ENCODE data around the gene NTN1.
"Not testable (repeated sequence)": the region's sequence is repeated elsewhere in the genome, so short reads cannot be mapped to it uniquely, and the experiment has no call there.

NTN1 gene

DNA sequence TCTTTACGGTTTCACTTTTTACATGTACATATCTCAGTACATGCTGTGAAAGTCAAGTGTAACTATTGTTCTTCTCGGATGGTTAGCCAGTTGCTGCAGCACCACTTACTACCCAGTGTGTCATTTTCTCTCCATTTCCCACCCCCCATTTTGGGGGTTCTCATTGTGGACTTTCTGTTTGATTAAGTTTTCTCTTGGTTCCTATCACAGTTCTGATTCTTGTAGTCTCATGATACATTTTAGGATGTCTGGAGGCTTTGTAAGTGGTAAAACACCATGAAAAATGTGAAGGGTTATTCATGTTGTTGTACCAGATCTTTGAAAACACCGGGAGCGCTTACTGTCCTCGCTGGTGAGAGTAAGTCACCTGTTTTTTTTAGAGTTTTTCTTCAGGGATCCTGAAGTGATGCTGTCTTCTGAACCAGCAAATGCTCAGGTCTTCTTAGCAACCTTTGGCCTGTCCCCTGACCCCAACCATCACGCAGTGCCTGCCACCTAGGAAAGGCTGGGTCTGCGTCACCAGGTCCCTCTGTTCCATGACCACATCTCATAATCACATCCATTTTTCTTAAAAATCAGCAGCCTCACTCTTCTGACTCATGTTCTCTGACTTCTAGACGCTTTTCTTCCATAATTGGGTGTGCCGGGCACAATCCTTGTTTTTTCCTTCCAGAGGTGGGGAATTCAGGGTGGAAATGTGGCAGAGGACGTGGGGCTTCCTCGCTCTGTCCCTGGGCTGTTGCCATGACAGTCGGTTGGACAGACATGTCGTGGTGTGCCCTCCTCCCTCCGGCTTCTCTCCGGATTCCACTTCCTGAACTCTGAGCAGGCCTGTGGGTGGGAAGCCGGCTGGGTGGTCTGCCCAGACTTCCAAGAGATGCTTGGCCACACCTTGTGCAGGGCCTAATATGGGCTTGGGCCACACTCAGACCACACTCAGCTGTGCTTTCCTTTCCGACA is 102.6 kb downstream of the NTN1 start:
- DNase-seq (ENCODE audit: low read depth), result no peak

DNA sequence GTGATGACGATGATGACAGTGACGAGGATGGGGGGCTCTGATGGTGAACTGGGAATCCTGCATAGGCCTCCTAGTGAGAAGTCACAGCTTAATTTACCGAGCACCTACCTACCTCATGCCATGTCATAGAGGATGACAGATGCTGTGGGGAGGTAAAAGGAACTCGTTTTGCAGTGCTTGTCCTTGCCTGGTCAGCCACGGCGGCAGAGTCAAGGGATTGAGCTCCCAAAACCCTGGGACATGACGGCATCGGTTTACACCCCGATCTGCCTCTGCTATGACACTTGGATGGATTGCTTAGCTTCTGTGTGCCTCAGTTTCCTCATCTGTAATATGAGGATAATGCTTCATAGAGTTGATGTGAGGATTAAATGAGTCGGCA is 103.2 kb downstream of the NTN1 start:
- no peak for DNase-seq (ENCODE audit: low read depth)

DNA sequence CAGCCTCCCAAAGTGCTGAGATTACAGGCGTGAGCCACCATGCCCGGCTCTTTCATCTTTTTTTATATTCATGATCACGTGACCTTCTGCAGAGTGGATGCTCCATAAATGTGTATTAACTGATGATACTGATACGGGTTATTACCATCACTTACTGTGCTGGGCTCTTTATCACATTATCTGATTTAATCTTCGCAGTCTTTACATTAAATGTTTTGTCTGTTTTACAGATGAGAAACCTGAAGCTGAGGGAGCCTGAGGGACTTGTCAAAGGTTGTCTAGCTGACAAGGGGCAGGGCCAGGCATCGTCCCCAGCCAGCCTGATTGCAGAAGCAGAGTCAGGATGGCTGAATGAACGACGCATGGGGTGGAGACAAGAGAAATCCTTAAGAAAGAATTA is 104.4 kb downstream of the NTN1 start:
- DNase-seq (ENCODE audit: low read depth), result no peak

DNA sequence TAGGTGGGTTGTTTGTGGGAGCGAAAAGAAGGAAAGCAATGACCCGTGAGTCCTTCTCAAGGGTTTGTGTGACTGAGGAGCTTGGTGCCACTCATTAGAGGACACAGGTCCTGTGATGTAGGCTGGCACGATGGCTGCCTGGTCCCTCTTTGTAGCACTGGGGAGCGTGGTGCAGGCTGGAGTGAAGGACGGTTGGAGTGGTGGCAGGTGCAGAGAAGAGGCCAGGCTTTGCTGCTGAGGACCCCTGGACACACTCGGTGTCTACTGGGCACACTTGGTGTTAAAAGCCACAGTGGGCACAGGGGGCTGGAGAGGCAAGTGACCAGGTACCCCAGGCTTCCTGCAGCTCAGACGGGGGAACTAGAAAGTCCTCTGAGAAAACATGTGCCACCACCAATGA is 106.0 kb downstream of the NTN1 start:
- no peak for DNase-seq (ENCODE audit: low read depth)

DNA sequence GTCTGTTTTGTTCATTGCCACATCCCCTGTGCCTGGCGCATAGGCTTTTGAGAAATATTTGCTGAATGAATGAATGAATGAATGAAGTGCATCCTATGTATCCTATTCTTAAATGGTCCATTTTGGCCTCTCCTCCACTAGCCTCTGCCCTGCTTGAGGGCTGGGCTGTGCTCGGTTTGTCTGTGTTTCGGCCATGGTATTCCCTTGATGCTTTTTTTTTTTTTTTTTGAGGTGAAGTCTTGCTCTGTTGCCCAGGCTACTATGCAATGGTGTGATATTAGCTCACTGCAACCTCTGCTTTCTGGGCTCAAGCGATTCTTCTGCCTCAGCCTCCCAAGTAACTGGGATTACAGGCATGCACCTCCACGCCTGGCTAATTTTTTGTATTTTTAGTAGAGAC is 110.1 kb downstream of the NTN1 start:
- no peak for DNase-seq (ENCODE audit: low read depth)

DNA sequence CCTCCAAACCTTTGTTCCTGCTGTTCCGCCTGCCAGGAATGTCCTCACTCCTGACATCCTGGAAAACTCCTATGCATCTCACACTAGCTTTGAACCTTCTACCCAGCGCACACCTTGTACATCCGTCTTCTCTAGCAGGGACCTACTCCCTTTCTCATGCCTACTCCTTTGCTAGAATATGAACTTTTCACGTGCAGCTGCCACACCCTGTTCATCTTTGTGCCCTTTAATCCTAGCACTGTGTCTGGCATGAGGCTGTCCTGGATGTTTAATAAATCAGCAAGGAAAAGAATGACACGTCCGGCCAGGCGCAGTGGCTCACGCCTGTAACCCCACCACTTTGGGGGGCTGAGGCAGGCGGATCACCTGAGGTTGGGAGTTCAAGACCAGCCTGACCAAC is 111.0 kb downstream of the NTN1 start:
- no peak for DNase-seq (ENCODE audit: low read depth)

DNA sequence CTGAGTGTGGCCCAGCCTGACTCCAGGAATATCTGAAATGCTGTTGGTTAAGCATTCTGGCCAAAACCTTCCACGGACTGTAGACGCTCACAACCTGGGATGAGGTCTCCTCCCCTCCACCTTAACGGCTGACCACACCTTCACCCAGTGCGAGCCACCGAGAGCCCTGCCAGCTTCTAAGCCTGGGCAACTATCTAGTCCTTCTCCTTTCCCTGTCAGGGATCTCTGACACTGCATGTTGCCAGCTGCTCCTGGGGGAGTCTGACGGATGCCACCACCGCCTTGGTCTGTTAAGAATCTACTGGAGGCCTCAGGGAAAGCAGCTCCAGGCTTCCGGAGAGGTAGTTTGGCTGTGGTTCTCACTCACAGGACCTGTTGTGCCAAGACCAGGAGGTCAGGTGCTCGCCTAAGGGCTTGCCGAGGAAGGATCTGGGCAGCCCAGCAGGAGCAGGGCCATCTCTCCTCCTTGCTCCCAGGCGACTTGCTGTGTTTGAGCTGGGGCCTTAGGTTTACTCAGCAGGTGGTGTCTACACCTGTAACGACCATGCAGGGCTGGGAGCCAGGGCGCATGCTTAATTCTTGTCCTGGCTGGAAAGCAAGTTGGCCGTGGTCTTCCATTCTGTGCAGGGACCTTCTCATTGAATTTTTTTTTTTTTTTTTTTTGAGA is 111.8 kb downstream of the NTN1 start:
- DNase-seq (ENCODE audit: low read depth), result no peak

DNA sequence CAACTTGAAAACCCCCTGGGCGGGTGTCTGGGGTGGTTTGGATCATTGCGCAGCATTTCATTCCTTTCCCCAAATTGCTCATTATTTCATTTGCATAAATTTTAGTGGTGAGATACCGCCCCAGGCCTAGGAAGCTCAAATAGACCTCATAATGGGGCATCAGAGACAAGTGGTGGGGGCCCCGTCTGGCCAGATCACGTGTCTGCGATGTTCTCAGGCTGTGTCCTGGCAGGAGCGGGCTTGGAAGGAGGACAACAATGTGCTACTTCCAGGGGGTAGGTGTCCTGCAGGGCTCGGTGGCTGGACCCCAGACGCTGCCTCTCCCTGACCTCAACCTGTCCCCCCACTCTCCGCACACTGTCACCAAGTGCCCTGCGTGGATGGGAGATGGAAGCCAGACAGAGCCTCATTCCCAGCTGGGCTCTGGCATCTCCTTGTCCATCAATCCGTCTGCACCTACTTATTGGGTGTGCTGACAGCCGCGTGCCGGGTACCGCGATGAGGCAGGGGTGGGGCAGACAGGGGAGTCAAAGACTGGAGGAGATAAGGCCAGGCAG is 116.9 kb downstream of the NTN1 start:
- no peak for DNase-seq (ENCODE audit: low read depth)

DNA sequence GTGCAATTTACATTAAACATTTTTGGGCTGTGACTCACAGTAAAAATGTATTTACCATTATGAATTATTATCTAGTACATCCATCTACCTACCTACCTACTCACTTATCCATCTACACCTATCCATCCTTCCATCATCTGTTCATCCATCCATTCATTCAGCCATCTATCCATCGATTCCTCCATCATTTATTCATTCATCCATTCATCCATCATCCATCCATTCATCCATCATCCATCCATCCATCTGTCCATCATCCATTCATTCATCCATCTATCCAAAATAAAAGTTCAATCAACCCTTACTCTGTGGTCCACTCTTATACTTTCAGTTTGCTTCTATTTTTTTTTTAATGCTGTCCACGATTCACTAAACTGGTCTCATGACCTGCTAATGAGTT is 118.4 kb downstream of the NTN1 start:
- DNase-seq (ENCODE audit: low read depth), result no peak

DNA sequence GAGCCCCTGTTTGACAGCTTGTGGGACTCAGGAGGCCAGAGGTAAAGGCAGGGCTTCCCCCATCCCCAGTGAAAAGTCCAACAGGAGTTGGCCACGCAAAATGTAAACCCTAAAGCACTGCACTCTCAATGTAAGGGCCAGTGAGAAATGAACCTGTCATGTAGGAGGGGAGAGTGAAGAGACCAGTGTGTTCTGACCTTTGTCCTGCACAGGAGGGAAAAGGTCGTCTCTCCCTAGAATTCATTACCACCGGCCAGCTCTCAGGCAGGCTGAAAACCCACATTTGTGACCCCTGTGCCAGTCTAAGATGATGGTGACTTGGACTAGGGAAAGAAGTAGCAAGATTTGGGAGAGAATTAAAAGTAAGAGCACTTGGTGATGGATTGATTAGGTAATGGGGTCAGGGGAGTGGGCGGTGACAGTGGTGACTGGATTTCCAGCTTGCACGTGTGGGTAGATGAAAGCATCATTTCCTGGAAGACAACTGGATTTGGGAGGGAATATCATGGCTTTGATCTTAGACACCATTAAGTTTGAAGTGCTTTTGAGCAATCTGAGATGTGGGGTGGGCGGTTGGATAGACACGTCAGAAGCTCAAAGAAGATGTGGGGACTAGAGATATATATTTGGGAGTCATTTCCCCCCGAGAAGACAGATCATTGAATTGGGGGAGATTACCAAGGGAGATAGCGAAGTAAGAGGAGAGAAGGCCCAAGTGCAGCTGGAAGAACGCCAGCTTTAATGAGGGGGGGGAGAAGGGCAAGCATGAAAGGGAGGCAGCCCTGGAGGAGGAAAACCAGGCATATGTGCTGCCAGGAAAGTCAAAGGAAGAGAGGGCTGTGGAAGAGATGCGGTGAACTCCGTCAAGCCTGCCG is 119.5 kb downstream of the NTN1 start:
- DNase-seq (ENCODE audit: low read depth), result no peak

DNA sequence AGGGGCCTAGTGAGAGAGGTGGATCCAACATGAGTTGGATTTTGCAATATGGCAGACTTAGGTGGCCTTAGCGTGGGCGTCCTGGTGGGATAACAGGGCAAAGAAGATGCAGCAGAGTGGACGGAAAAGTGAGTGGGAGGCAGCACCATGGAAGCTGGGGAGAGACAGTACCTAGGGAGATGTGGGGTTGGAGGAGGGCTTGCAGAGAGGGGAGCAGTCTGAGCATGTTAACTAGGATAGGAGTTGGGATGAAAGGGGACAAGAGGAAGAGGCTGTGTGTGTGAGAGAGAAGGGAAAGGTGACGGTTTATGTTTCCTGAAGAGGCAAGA is 120.1 kb downstream of the NTN1 start:
- no peak for DNase-seq (ENCODE audit: low read depth)

DNA sequence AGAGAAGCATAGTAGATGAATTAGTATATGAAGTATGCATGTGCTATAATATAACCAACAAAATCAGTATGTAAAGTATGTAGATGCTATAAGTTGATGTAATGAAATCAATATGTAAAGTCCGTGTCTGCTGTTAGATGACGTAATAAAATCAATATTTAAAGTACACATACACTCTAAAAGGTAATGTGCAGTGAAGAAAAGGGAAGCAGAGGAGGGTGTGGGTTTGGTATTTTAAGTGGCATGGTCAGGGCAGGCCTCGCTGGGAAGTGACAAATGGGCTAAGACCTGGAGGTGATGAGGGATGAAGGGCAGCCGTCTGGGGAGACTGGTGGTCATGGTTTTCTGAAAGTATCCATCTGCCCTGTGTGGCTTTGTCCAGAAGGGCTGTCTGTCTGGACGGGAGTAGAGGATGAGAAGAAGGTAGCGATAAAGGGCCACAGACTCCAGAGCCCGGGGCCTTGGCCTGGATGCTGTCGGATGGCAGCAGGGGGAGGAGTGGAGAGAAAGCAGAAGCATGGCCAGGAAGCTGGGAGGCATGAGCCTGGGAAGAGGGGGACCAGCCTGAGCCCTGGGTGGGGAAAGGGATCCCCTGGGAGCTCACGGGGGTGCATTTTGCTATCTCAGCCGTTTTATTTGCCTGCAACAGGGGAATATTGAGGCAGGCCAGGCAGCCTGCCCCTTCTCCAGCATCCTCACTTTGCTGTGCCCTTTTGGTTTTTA is 121.6 kb downstream of the NTN1 start:
- no peak for DNase-seq (ENCODE audit: low read depth)

DNA sequence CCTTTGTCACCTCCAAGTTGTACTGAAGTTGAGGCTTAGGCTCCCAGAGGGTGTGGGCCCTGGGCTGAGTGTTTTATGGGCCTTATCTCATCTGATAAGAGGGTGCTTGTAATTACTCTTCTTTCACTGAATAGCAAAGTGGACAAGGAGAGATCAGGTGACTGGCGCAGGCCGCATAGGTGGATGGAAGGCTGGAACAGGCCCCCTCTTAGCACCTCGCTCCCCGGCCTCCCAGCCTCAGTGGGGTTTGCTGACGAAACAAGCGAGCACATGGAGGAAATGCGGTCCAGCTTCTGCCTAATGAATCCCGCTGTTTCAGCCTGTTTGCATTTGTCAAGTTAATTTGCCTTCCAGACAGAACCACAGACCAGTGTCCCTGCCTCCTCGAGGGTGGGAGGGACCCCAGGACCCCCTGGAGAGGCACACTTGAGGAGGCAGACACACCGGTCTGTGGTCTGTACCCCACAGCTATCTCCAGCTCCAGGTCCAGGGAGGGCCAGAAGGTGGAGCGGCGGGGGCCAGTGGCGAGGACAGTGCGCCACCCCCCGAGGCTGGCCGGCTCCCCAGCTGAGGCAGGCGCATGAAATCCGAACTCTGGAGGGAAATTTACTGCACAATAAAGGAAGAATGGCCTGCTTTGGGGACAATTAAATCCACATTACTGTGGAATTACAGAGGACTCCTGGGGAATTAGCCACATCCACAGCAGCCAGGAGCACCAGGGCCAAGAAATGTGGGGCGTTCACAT is 123.4 kb downstream of the NTN1 start:
- DNase-seq (ENCODE audit: low read depth), result no peak

DNA sequence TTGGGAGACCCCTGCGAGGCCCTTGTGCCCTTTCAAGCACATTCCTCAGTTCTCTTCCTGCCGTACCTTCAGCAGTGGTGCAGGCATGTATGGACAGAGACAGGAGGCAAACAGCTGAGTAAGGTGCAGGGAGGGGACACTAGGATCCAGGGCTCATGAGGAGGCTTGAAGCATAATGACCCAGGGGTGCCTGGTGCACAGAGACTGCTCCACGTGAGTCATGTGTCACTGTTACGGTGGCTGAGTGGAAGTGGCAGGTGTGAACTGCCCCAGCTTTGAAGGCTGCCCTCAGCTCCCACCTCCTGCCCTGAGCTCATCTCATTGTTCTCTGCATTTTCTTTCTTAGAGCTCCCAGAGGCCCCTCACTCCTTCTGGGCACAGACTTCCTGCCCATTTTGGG is 124.8 kb downstream of the NTN1 start:
- no peak for DNase-seq (ENCODE audit: low read depth)

DNA sequence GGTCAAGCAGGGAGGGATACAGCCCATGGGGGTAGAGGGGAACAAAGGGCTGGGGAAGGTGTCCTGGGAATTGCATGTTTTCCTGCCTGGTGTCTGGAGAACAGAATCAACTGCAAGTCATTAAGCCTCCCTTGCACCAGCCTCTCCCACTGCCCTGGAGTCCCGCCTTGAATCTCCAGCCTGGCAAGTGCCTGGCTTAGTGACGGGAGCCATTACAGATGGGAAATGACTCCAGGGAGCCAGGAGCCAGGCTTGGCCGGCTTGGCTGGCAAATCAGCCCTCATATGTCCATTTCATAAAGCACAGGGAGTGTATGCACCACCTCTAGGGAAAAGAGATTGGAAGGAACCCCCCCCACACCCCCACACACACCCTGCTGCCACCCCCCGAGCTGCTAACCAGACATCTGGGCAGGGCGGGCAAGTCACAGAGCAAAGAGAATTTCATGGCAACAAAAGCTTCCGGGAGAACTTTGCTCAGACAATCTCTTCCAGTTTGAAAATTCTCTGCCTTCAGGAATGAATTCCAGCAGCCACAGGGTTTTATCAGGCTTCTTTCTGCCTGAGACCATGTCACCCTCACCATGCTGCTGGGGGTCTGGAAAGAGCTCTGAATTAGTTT is 127.7 kb downstream of the NTN1 start:
- no peak for DNase-seq (ENCODE audit: low read depth)

DNA sequence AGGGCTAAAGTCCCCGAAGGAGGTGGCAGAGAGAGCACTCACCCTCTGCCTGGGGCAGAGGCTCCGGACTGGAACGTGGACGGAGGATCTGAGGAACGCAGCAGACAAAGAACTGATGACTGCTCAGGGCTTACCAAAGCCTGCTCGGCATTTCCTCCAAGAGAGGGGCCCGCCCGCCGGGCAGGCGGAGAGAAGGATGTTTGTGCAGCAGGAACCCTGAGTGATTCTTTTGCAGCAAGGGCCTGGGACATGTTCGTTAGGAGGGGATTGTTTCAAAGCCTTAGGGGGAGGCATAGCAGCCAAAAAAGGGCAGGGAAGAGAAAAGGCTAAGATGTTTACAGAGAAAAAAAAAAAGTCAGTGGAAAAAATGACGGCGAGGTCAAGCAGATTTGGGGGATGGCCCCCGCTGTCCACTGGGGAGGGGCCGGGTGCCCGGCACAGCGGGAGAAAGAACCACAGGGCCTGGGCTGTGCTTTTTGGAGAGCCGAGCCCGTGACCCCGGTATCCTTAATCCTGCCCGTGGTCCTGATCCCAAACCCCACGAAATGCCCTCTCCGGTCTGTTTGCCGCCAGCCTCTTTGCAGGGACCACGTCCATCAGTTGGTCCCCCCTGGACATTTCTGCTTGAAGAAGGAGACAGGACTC is 129.3 kb downstream of the NTN1 start:
- no peak for DNase-seq (ENCODE audit: low read depth)

DNA sequence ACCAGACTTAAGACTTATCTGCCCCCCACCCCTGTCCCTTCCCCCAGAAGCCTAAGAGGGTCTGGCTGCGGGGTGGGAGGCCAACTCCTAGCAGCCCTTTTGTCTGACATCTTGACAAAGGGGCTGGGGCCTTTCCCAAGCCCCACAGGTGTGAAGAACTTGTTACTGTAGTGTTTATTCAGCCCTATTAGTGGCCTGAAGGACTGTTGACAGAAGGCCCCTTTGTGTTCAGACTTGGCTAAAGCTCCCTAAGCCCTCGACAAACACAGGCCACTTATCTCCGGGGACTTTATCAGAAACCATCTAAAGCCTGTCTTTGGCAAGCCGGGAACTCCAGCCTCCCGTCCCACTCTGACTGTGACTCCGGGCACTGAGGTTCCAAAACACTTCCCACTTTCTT is 129.8 kb downstream of the NTN1 start:
- DNase-seq (ENCODE audit: low read depth), result no peak

DNA sequence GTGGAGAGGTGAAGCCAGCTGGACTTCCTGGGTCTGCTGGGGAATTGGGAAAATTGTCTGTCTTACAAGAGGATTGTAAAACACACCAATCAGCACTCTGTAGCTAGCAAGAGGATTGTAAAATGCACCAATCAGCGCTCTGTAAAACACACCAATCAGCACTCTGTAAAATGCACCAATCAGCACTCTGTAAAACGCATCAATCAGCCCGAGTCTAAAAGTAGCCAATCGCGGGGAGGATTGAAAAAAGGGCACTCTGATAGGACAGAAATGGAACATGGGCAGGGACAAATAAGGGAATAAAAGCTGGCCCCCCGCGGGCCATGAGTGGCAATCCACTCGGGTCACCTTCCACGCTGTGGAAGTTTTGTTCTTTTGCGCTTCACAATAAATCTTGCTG is 130.4 kb downstream of the NTN1 start:
- not testable (repeated sequence) for DNase-seq (ENCODE audit: low read depth)

DNA sequence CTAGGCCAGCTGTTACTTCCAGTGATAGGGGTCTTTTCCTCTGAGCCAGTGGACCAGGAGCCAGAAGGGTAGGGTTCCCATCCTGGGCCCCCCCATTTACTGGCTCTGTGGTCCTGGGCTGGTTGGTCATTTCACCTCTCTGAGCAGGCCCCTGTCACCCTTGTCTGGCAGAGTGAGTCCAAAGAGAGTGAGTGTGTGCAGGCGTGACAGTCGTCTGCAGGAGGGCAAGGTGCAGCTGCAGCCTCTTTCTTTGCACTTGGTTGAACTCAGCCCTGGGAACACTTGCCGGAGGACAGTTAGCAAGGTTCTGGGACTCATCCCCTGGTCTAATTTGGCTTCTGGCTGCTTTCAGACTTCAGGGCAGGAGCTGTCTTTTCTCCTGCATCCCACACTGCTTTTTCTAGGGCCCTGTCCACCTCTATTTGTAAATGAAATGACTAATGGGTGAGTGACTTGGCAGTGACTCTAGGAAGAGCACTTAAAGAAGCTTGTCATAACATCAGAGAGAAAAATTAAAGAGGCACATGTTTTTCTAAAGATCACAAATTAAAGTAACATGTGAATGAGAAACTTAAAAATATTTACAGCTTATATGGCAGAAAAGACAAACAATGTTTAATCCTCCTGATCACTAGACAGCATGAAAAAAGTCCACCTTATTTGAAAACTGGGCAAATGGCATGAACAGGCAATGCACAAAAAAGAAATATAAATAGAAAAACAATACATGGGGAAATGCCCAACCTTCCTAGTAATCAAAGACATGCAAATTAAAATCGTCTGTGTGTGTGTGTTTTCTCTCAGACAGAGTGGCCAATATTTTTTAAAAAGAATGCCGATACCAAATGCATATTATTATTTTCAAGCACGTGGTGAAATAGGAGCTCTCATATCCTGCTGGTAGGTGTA is 137.5 kb downstream of the NTN1 start:
- no peak for DNase-seq (ENCODE audit: low read depth)
